K562 (cell line): Measurements from ENCODE around the gene SCAPER. TPM values are rescaled to one million over a fixed set of nuclear protein-coding genes. Genes with fewer than 3 reads are reported as not detected.

ENCODE experiments used
- ATAC-seq: fragments of 200-7000 bp; cut with Tn5 transposase; 3 replicates; pipeline ENCODE4 v1.9.1; 2020; ENCODE audit warnings: moderate library complexity
- BruUV-seq: library from RNA; stranded (reverse); fragments of 400-500 nt; replicated peaks from 2 replicates; lab custom pipeline; 2021; lab: Mats Ljungman, UMichigan
- CTCF ChIA-PET: fragments of 300-600 bp; formaldehyde crosslinking; extraction: SDS; loops from one replicate; lab custom pipeline; 2021; ENCODE audit warnings: low intra/inter-chr PET ratio; lab: Yijun Ruan, JAX
- POLR2A ChIA-PET: fragments of 300-600, 350-650 bp; sonication (Branson Sonifier 250); formaldehyde crosslinking; extraction: SDS; loops from one replicate; lab custom pipeline; 2021; ENCODE audit warnings: antibody characterized with exemption, inconsistent platforms; lab: Yijun Ruan, JAX
- DNase-seq, 4 experiments: peaks; one replicate each; pipeline versions ENCODE4 v3.0.0 to v3.0.0-alpha.2; 2011 to 2018; ENCODE audit warnings: low spot score in 3 of 4, mixed read lengths in 3 of 4; ENCODE audit errors: extremely low read depth in 1 of 4
- FAIRE-seq: peaks from 2 replicates; lab custom pipeline; 2011; peaks lifted over from hg19 to GRCh38; lab: Jason Lieb, UNC
- H2AFZ ChIP-seq: 2 replicates; pipeline ENCODE4 v1.6.0; 2011; ENCODE audit warnings: low read depth, low read length, control low read depth, inconsistent platforms
- H3K27ac ChIP-seq: fragments of 200-600 bp; 3 replicates; pipeline ENCODE4 v1.8.0; 2011; ENCODE audit warnings: low read depth, mild to moderate bottlenecking, control low read depth, inconsistent platforms, low read length, moderate library complexity, mixed read lengths; ENCODE audit errors: extremely low read depth
- H3K27me3 ChIP-seq, 2 experiments: fragments of 300-600 bp in 1 of 2; 2 replicates in 1 of 2; 3 replicates in 1 of 2; pipeline versions ENCODE4 v1.6.0 to v1.8.0; 2011; ENCODE audit warnings: inconsistent platforms in 2 of 2, low read length in 2 of 2, mild to moderate bottlenecking in 1 of 2, mixed read lengths in 1 of 2, moderate library complexity in 1 of 2; ENCODE audit not compliant: control insufficient read depth in 2 of 2, insufficient read depth in 2 of 2
- H3K36me3 ChIP-seq: fragments of 300-600 bp; 3 replicates; pipeline ENCODE4 v1.8.0; 2011; ENCODE audit warnings: mild to moderate bottlenecking, low read length, inconsistent platforms; ENCODE audit not compliant: control insufficient read depth, insufficient read depth
- H3K4me1 ChIP-seq, 2 experiments: fragments of 200-600 bp in 1 of 2; replicated peaks in 1 of 2; 2 replicates in 1 of 2; 3 replicates in 1 of 2; pipeline versions ENCODE4 v1.5.1 to v1.8.0; 2011; ENCODE audit warnings: inconsistent platforms in 2 of 2, low read length in 2 of 2, mild to moderate bottlenecking in 1 of 2, mixed read lengths in 1 of 2, moderate library complexity in 1 of 2; ENCODE audit not compliant: control insufficient read depth in 2 of 2, insufficient read depth in 2 of 2
- H3K4me2 ChIP-seq: 2 replicates; pipeline ENCODE4 v1.6.1; 2011; ENCODE audit warnings: low read length, control low read depth, inconsistent platforms, mixed read lengths; ENCODE audit not compliant: insufficient read depth
- H3K4me3 ChIP-seq: fragments of 200-600 bp; sonication (generic), shearing (Covaris generic); 2 replicates; pipeline ENCODE4 v1.5.1; 2016; ENCODE audit warnings: control low read depth, inconsistent platforms
- H3K79me2 ChIP-seq: fragments of 200-600 bp; 3 replicates; pipeline ENCODE4 v1.8.0; 2011; ENCODE audit warnings: low read length, inconsistent platforms; ENCODE audit not compliant: control insufficient read depth, insufficient read depth
- H3K9ac ChIP-seq, 2 experiments: 2 replicates each; pipeline versions ENCODE4 v1.6.0 to v1.6.1; 2011; ENCODE audit warnings: low read depth in 2 of 2, low read length in 2 of 2, control low read depth in 1 of 2, inconsistent platforms in 1 of 2, mild to moderate bottlenecking in 1 of 2, mixed read lengths in 1 of 2; ENCODE audit not compliant: insufficient read depth in 1 of 2
- H3K9me1 ChIP-seq: one replicate; pipeline ENCODE4 v1.6.0; 2011; ENCODE audit warnings: inconsistent platforms, mild to moderate bottlenecking, low read length, moderate library complexity; ENCODE audit not compliant: control insufficient read depth, insufficient read depth
- H3K9me3 ChIP-seq: replicated peaks from 2 replicates; pipeline ENCODE4 v1.5.1; 2011; ENCODE audit warnings: low read depth, low read length, inconsistent platforms; ENCODE audit not compliant: control insufficient read depth, insufficient read depth
- H4K20me1 ChIP-seq: replicated peaks from 2 replicates; pipeline ENCODE4 v1.6.1; 2011; ENCODE audit warnings: low read length, inconsistent platforms, mixed read lengths; ENCODE audit not compliant: control insufficient read depth, insufficient read depth
- ARID1B ChIP-seq: fragments of 450-650 bp; IDR thresholded peaks from 2 replicates; pipeline ENCODE4 v1.6.1; 2016; ENCODE audit warnings: antibody characterized with exemption, mild to moderate bottlenecking, inconsistent platforms
- ARID2 ChIP-seq: fragments of 450-650 bp; IDR thresholded peaks from 2 replicates; pipeline ENCODE4 v1.6.1; 2017; ENCODE audit warnings: antibody characterized with exemption, mild to moderate bottlenecking
- FOSL1 ChIP-seq: fragments of 200-800 bp; sonication (Bioruptor generic); conservative IDR thresholded peaks from 2 replicates; pipeline ENCODE4 v1.6.1; 2016; ENCODE audit warnings: missing genetic modification characterization, missing compliant biosample characterization
- FOXK2 ChIP-seq, 2 experiments: fragments of 450-650 bp; IDR thresholded peaks in 1 of 2; conservative IDR thresholded peaks in 1 of 2; 2 replicates each; pipeline ENCODE4 v1.6.1; 2016; ENCODE audit warnings: low read depth in 2 of 2, mild to moderate bottlenecking in 1 of 2
- JUND ChIP-seq, 2 experiments: IDR thresholded peaks; 2 replicates in 1 of 2; 3 replicates in 1 of 2; pipeline ENCODE4 v1.6.1; 2011; ENCODE audit warnings: borderline replicate concordance in 2 of 2, low read depth in 2 of 2, low read length in 2 of 2, improper control_type of control experiment in 1 of 2, missing biosample characterization in 1 of 2, missing genetic modification characterization in 1 of 2, missing genetic modification reagents in 1 of 2
- L3MBTL2 ChIP-seq: fragments of 450-650 bp; IDR thresholded peaks from 2 replicates; pipeline ENCODE4 v1.6.1; 2016; ENCODE audit warnings: mild to moderate bottlenecking, moderate library complexity
- MLLT1 ChIP-seq, 2 experiments: fragments of 450-650 bp; IDR thresholded peaks; 2 replicates each; pipeline ENCODE4 v1.6.1; 2016
- NFATC3 ChIP-seq: fragments of 450-650 bp; IDR thresholded peaks from 2 replicates; pipeline ENCODE4 v1.6.1; 2017; ENCODE audit warnings: mild to moderate bottlenecking
- SMARCE1 ChIP-seq: fragments of 450-650 bp; IDR thresholded peaks from 2 replicates; pipeline ENCODE4 v1.7.1; 2016; ENCODE audit warnings: mild to moderate bottlenecking
- ZNF224 ChIP-seq: sonication (generic); formaldehyde crosslinking; IDR thresholded peaks from 2 replicates; pipeline ENCODE4 v1.8.0; 2022; ENCODE audit warnings: mild to moderate bottlenecking, missing genetic modification reagents
- ZNF263 ChIP-seq: sonication (generic); formaldehyde crosslinking; IDR thresholded peaks from 2 replicates; pipeline ENCODE4 v1.8.0; 2022; ENCODE audit warnings: mild to moderate bottlenecking, missing genetic modification reagents, borderline replicate concordance
- ZNF277 ChIP-seq: fragments of 250-450 bp; sonication (Bioruptor Pico); IDR thresholded peaks from 2 replicates; pipeline ENCODE4 v1.8.0; 2022; ENCODE audit warnings: inconsistent platforms, mild to moderate bottlenecking, moderate library complexity, borderline replicate concordance
- ZNF280B ChIP-seq: fragments of 250-450 bp; sonication (Bioruptor Pico); IDR thresholded peaks from 2 replicates; pipeline ENCODE4 v1.5.1; 2021; ENCODE audit warnings: mild to moderate bottlenecking
- ZNF655 ChIP-seq: fragments of 250-450 bp; sonication (Bioruptor Pico); IDR thresholded peaks from 2 replicates; pipeline ENCODE4 v1.5.0; 2021
- WGBS: fragments of 100-300 bp; shearing (Covaris generic); methylation state at CpG from one replicate; pipeline ENCODE4 v1.1.6; 2016; ENCODE audit warnings: low coverage, mixed read lengths; ENCODE audit not compliant: insufficient coverage; ENCODE audit errors: missing lambda C conversion rate; 5-methylcytosine and 5-hydroxymethylcytosine counted together
- in situ Hi-C: fragments of 300-500 bp; cut with MboI; formaldehyde crosslinking; loops from 4 replicates; pipeline ENCODE4 v1.15.0; 2018; ENCODE audit warnings: inconsistent platforms, mixed read lengths
- intact Hi-C: fragments of 100-400 bp; cut with micrococcal nuclease; formaldehyde crosslinking; loops from 2 replicates; pipeline ENCODE4 v1.14.2; 2022
- polyA plus RNA-seq, 8 experiments: library from polyadenylated mRNA; depleted of rRNA in 4 of 8; stranded (reverse) in 5 of 8; unstranded in 3 of 8; fragments of >200 nt; fragmentation: Nextera tagmentation in 2 of 8; fragmentation: Illumina TruSeq in 1 of 8; extraction: Ambion mirVana in 2 of 8; extraction: Trizol in 1 of 8; gene quantifications; 2 replicates each; pipeline versions ENCODE4 v1.2.1 to v1.2.3, GENCODE V29; 2011 to 2014; ENCODE audit warnings: inconsistent platforms in 1 of 8, missing spikeins in 1 of 8
- total RNA-seq, 7 experiments: library from RNA; depleted of rRNA in 6 of 7; stranded (reverse); fragments of >200 nt in 6 of 7; fragmentation: Illumina TruSeq in 2 of 7; extraction: Trizol in 2 of 7; gene quantifications; 2 replicates each; pipeline versions ENCODE4 v1.2.1 to v1.2.3, GENCODE V29; 2011 to 2021; ENCODE audit warnings: low replicate concordance in 1 of 7

Gene SCAPER
- total and polyA plus RNA-seq, 9 of the 15 experiments (the other 6 are each of a cell fraction or from before 2014, with no cell fraction given): 1.3 to 5.7 (median 3.2) TPM

GRCh38 chr15:76327191-76328105 lies 577.7 kb downstream of the SCAPER start:
- FAIRE-seq (peak; percentile 52), ATAC-seq (peak; percentile 57), DNase-seq (peak in 2 of 4 experiments; percentile 47 to 49)
- peaks cover 8 to 11% of the 10 kb centered on the region in 2 experiments; a peak in 3 of 5 replicates for H3K4me1 ChIP-seq
- no peaks in the 10 kb centered on the region for H3K9me1 ChIP-seq
- no peak overlapping the region for H3K27ac ChIP-seq
- intact Hi-C loops: no loop called here
- in situ Hi-C loops: no loop called here
- peak overlapping the region; percentile 47; the same call in 1 of the 2 replicates for H2AFZ ChIP-seq
- POLR2A ChIA-PET: interaction anchor here (0.6 to 0.7 kb wide), 2 partner anchors 11 to 14 kb away, joined by 3 read pairs; no protein-coding TSS in a partner anchor
- 8% methylated on average over 7 of the region's 8 CpGs for WGBS
- CTCF ChIA-PET: interaction anchor here (0.8 kb wide), 1 partner anchor 137 kb away, joined by 3 read pairs; no protein-coding TSS in a partner anchor
- H3K9ac ChIP-seq: peak overlapping the region in 1 of 2 experiments; percentile 57; a peak in 1 of 4 replicates
- no peaks in the 10 kb centered on the region for H4K20me1 ChIP-seq
- BruUV-seq: no TSS peak
- peak overlapping the region; percentile 51 for H3K4me2 ChIP-seq
- no peaks in the 10 kb centered on the region for H3K79me2 ChIP-seq
- H3K36me3 ChIP-seq: no peaks in the 10 kb centered on the region
- peaks cover 0 to 2% of the 10 kb centered on the region in 2 experiments; a peak in 1 of 5 replicates for H3K27me3 ChIP-seq
- H3K9me3 ChIP-seq: no peaks in the 10 kb centered on the region
- H3K4me3 ChIP-seq: no peak overlapping the region
- TF ChIP-seq ZNF655 (no peak), ZNF224 (CRISPR knock-in tag) (no peak), ARID2 (no peak), NFATC3 (no peak), FOSL1 (tag) (peak; percentile 79), ZNF277 (no peak), ZNF263 (CRISPR knock-in tag) (peak; percentile 28; the same call in 1 of the 2 replicates), ARID1B (0 out of 2 replicates have a peak, but pooled peaks have one; percentile 50), MLLT1 (IDR thresholded peaks at IDR 0.05) (no peak), L3MBTL2 (peak; percentile 23; the same call in 1 of the 2 replicates), FOXK2 (conservative IDR thresholded peaks at IDR 0.05 in 1 of 2, IDR thresholded peaks at IDR 0.05 in 1 of 2; ENCODE audit: low read depth in 2 of 2) (no peak), ZNF280B (CRISPR knock-in tag) (no peak), JUND (IDR thresholded peaks at IDR 0.05; ENCODE audit: borderline replicate concordance, low read depth, low read length) (peak; percentile 63; the same call in 1 of the 2 replicates), JUND (tag; IDR thresholded peaks at IDR 0.05; ENCODE audit: borderline replicate concordance, low read depth, low read length) (peak; percentile 53; the same call in 1 of the 3 replicates), SMARCE1 (0 out of 2 replicates have a peak, but pooled peaks have one; percentile 47)
